H9 (cell line): ENCODE measurements around the gene CSTF1. TPM values are rescaled to one million over a fixed set of nuclear protein-coding genes. Genes with fewer than 3 reads are reported as not detected.

ENCODE experiments used
- DNase-seq: peaks from one replicate; pipeline ENCODE4 v3.0.0-alpha.2; 2017
- H2AFZ ChIP-seq: one replicate; pipeline ENCODE4 v1.6.1; 2013; ENCODE audit warnings: mild to moderate bottlenecking, low read length, control low read depth, moderate library complexity
- H2AK5ac ChIP-seq: 2 replicates; pipeline ENCODE4 v1.6.1; 2013; ENCODE audit warnings: low read length, control low read depth, mixed read lengths; ENCODE audit not compliant: insufficient read length
- H2BK120ac ChIP-seq: one replicate; pipeline ENCODE4 v1.6.1; 2013; ENCODE audit warnings: low read depth, mild to moderate bottlenecking, low read length, control low read depth, inconsistent platforms; ENCODE audit not compliant: poor library complexity, severe bottlenecking
- H2BK12ac ChIP-seq: 2 replicates; pipeline ENCODE4 v1.6.1; 2013; ENCODE audit warnings: low read length, control low read depth, mixed read lengths, low read depth; ENCODE audit not compliant: insufficient read length
- H2BK15ac ChIP-seq: 2 replicates; pipeline ENCODE4 v1.6.1; 2013; ENCODE audit warnings: low read depth, low read length, control low read depth
- H2BK20ac ChIP-seq: one replicate; pipeline ENCODE4 v1.6.1; 2013; ENCODE audit warnings: low read depth, mild to moderate bottlenecking, low read length, control low read depth, inconsistent platforms; ENCODE audit not compliant: poor library complexity, severe bottlenecking
- H2BK5ac ChIP-seq: 2 replicates; pipeline ENCODE4 v1.6.1; 2013; ENCODE audit warnings: low read length, control low read depth, mixed read lengths; ENCODE audit not compliant: insufficient read length
- H3K14ac ChIP-seq: 2 replicates; pipeline ENCODE4 v1.6.1; 2013; ENCODE audit warnings: low read length, control low read depth; ENCODE audit not compliant: insufficient read depth
- H3K18ac ChIP-seq: 2 replicates; pipeline ENCODE4 v1.6.1; 2013; ENCODE audit warnings: low read depth, mild to moderate bottlenecking, mixed read lengths, low read length, control low read depth; ENCODE audit not compliant: insufficient read length
- H3K23ac ChIP-seq: 2 replicates; pipeline ENCODE4 v1.6.1; 2013; ENCODE audit warnings: low read length, control low read depth, mixed read lengths, low read depth; ENCODE audit not compliant: insufficient read length
- H3K23me2 ChIP-seq: 2 replicates; pipeline ENCODE4 v1.6.1; 2013; ENCODE audit warnings: low read depth, mild to moderate bottlenecking, mixed read lengths, low read length, control low read depth; ENCODE audit not compliant: insufficient read length, poor library complexity, severe bottlenecking
- H3K27ac ChIP-seq: 2 replicates; pipeline ENCODE4 v1.5.1; 2013; ENCODE audit warnings: low read length, control low read depth, mixed read lengths, low read depth; ENCODE audit not compliant: insufficient read length
- H3K27me3 ChIP-seq: 2 replicates; pipeline ENCODE4 v1.6.1; 2013; ENCODE audit warnings: low read length, control low read depth, inconsistent platforms; ENCODE audit not compliant: insufficient read depth
- H3K4ac ChIP-seq: 2 replicates; pipeline ENCODE4 v1.6.1; 2013; ENCODE audit warnings: low read depth, mild to moderate bottlenecking, control low read depth, inconsistent platforms, low read length, moderate library complexity
- H3K4me1 ChIP-seq: 2 replicates; pipeline ENCODE4 v1.6.1; 2013; ENCODE audit warnings: low read length, control low read depth, inconsistent platforms; ENCODE audit not compliant: insufficient read depth
- H3K4me2 ChIP-seq: 2 replicates; pipeline ENCODE4 v1.6.1; 2013; ENCODE audit warnings: low read length, control low read depth, mixed read lengths; ENCODE audit not compliant: insufficient read length, insufficient read depth
- H3K56ac ChIP-seq: 2 replicates; pipeline ENCODE4 v1.6.1; 2013; ENCODE audit warnings: low read depth, mild to moderate bottlenecking, mixed read lengths, low read length, control low read depth; ENCODE audit not compliant: insufficient read length
- H3K79me1 ChIP-seq: 2 replicates; pipeline ENCODE4 v1.6.1; 2013; ENCODE audit warnings: low read depth, mild to moderate bottlenecking, moderate library complexity, low read length, control low read depth, inconsistent platforms; ENCODE audit not compliant: insufficient read depth, poor library complexity, severe bottlenecking
- H3K79me2 ChIP-seq: 2 replicates; pipeline ENCODE4 v1.6.1; 2013; ENCODE audit warnings: low read length, control low read depth, inconsistent platforms; ENCODE audit not compliant: insufficient read depth
- H3K9ac ChIP-seq: 2 replicates; pipeline ENCODE4 v1.6.1; 2013; ENCODE audit warnings: low read length, control low read depth, mixed read lengths; ENCODE audit not compliant: insufficient read length; ENCODE audit errors: extremely low read depth
- H3K9me3 ChIP-seq: one replicate; pipeline ENCODE4 v1.6.1; 2013; ENCODE audit warnings: low read depth, low read length, inconsistent platforms; ENCODE audit not compliant: control insufficient read depth
- H3T11ph ChIP-seq: one replicate; pipeline ENCODE4 v1.6.1; 2013; ENCODE audit warnings: mild to moderate bottlenecking, low read length, control low read depth, inconsistent platforms
- H4K20me1 ChIP-seq: one replicate; pipeline ENCODE4 v1.6.1; 2013; ENCODE audit not compliant: control insufficient read depth, insufficient read length, insufficient read depth
- H4K5ac ChIP-seq: 2 replicates; pipeline ENCODE4 v1.6.1; 2013; ENCODE audit warnings: low read depth, mild to moderate bottlenecking, mixed read lengths, low read length, control low read depth; ENCODE audit not compliant: insufficient read length
- H4K8ac ChIP-seq: replicated peaks from 2 replicates; pipeline ENCODE4 v1.6.1; 2013; ENCODE audit warnings: low read length, control low read depth, mixed read lengths, low read depth; ENCODE audit not compliant: insufficient read length
- H4K91ac ChIP-seq: 2 replicates; pipeline ENCODE4 v1.6.1; 2013; ENCODE audit warnings: low read depth, mild to moderate bottlenecking, moderate library complexity, mixed read lengths, low read length, control low read depth; ENCODE audit not compliant: insufficient read length
- H3K27ac Mint-ChIP-seq, 3 experiments: 2 replicates in 2 of 3; 3 replicates in 1 of 3; pipeline ENCODE4 v1.8.0; 2020 to 2021; ENCODE audit warnings: mixed read lengths in 3 of 3, mild to moderate bottlenecking in 1 of 3, moderate library complexity in 1 of 3
- H3K27me3 Mint-ChIP-seq: 2 replicates; pipeline ENCODE4 v1.8.0; 2021; ENCODE audit warnings: low read depth, mild to moderate bottlenecking, moderate library complexity, mixed read lengths
- H3K36me3 Mint-ChIP-seq, 3 experiments: 2 replicates in 2 of 3; 3 replicates in 1 of 3; pipeline ENCODE4 v1.8.0; 2020 to 2021; ENCODE audit warnings: low read depth in 3 of 3, mixed read lengths in 3 of 3; ENCODE audit not compliant: insufficient read depth in 1 of 3
- H3K4me1 Mint-ChIP-seq, 2 experiments: 2 replicates each; pipeline ENCODE4 v1.8.0; 2020; ENCODE audit warnings: mixed read lengths in 2 of 2
- H3K4me3 Mint-ChIP-seq, 2 experiments: 2 replicates in 1 of 2; 3 replicates in 1 of 2; pipeline ENCODE4 v1.8.0; 2020 to 2021; ENCODE audit warnings: mild to moderate bottlenecking in 2 of 2, mixed read lengths in 2 of 2, moderate library complexity in 1 of 2
- H3K9me3 Mint-ChIP-seq, 2 experiments: 2 replicates in 1 of 2; 3 replicates in 1 of 2; pipeline ENCODE4 v1.8.0; 2020; ENCODE audit warnings: mild to moderate bottlenecking in 2 of 2, mixed read lengths in 2 of 2, moderate library complexity in 1 of 2
- CTCF ChIP-seq: fragments of 200-600 bp; sonication (generic); conservative IDR thresholded peaks from 3 replicates; pipeline ENCODE4 v1.8.0; 2021; ENCODE audit warnings: antibody characterized with exemption, mild to moderate bottlenecking
- WGBS: extraction: QIAGEN DNeasy Blood & Tissue Kit; methylation state at CpG from one replicate; pipeline ENCODE4 v1.1.7; 2013; ENCODE audit warnings: missing lambda C conversion rate, low lambda C conversion rate, mixed read lengths; ENCODE audit not compliant: insufficient read length; ENCODE audit errors: extremely low coverage; 5-methylcytosine and 5-hydroxymethylcytosine counted together
- total RNA-seq: library from RNA; stranded (reverse); gene quantifications from 2 replicates; pipeline ENCODE4 v1.2.1, GENCODE V29; 2021

Gene CSTF1
- total RNA-seq, 1 experiment from 2014 or later: 72.9 TPM

GRCh38 chr20:56418385-56418861 is 26.0 kb downstream of the CSTF1 start:
- H3T11ph ChIP-seq: no peak overlapping the region
- H2BK120ac ChIP-seq: no peak overlapping the region

More at GRCh38 chr20:56418385-56418861, 26.0 kb downstream of the CSTF1 start:
- peaks cover 9 to 10% of the 10 kb centered on the region in 2 experiments for H3K4me1 Mint-ChIP-seq
- Histone ChIP-seq H3K4ac (no peak overlapping the region), H3K4me1 (no peaks in the 10 kb centered on the region; the same call in 1 of the 2 replicates), H4K5ac (no peak overlapping the region), H3K14ac (no peak overlapping the region), H2BK15ac (no peak overlapping the region), H3K27me3 (no peaks in the 10 kb centered on the region; the same call in 1 of the 2 replicates), H4K8ac (no peak overlapping the region), H2AFZ (no peak overlapping the region), H4K91ac (no peak overlapping the region), H2BK5ac (no peak overlapping the region), H3K23me2 (no peaks in the 10 kb centered on the region), H3K79me2 (no peaks in the 10 kb centered on the region), H4K20me1 (no peaks in the 10 kb centered on the region), H2BK20ac (no peak overlapping the region), H3K79me1 (no peaks in the 10 kb centered on the region), H3K18ac (no peak overlapping the region), H2AK5ac (no peak overlapping the region), H3K9me3 (no peaks in the 10 kb centered on the region), H3K56ac (no peak overlapping the region), H2BK12ac (no peak overlapping the region), H3K27ac (no peak overlapping the region), H3K4me2 (no peak overlapping the region), H3K9ac (no peak overlapping the region), H3K23ac (no peak overlapping the region)
- H3K27me3 Mint-ChIP-seq: peaks cover 48% of the 10 kb centered on the region
- no peak for DNase-seq
- no peak overlapping the region for H3K4me3 Mint-ChIP-seq
- WGBS: no CpG with 5 or more reads among the region's 11 CpGs
- no peaks in the 10 kb centered on the region for H3K9me3 Mint-ChIP-seq
- H3K27ac Mint-ChIP-seq: no peak overlapping the region
- no peak for TF ChIP-seq CTCF
- no peaks in the 10 kb centered on the region for H3K36me3 Mint-ChIP-seq
